Esophagus muscularis mucosa (tissue), 4 donors: ENCODE measurements around the gene SLC23A3. TPM values are rescaled to one million over a fixed set of nuclear protein-coding genes. Genes with fewer than 3 reads are reported as not detected.

Source experiments
- DNase-seq: peaks from one replicate; pipeline ENCODE4 v3.0.0-alpha.2; 2017; ENCODE audit errors: extremely low spot score
- H3K27ac ChIP-seq, 4 donors: fragments of 200-600 bp; sonication (generic); replicated peaks in 1 of 4; 1 replicate in 3 of 4; 2 replicates in 1 of 4; pipeline ENCODE4 v1.5.1; 2016 to 2019; ENCODE audit warnings: mild to moderate bottlenecking in 1 of 4
- H3K27me3 ChIP-seq, 4 donors: fragments of 200-600 bp; sonication (generic); one replicate each; pipeline versions ENCODE4 v1.5.1 to v1.6.0; 2016 to 2019
- H3K36me3 ChIP-seq, 4 donors: fragments of 200-600 bp; sonication (generic); one replicate each; pipeline ENCODE4 v1.5.1; 2016 to 2019
- H3K4me1 ChIP-seq, 4 donors: fragments of 200-600 bp; sonication (generic); one replicate each; pipeline ENCODE4 v1.5.1; 2016 to 2019
- H3K4me3 ChIP-seq, 4 donors: fragments of 200-600 bp; sonication (generic); 1 replicate in 2 of 4; 2 replicates in 2 of 4; pipeline ENCODE4 v1.5.1; 2016 to 2019; ENCODE audit warnings: mild to moderate bottlenecking in 4 of 4, moderate library complexity in 1 of 4
- H3K9me3 ChIP-seq, 4 donors: fragments of 200-600 bp; sonication (generic); 1 replicate in 3 of 4; 2 replicates in 1 of 4; pipeline ENCODE4 v1.5.1; 2016 to 2019
- CTCF ChIP-seq, 3 experiments: fragments of 200-600 bp in 2 of 3; fragments of 450-650 bp in 1 of 3; sonication (generic) in 2 of 3; IDR thresholded peaks; one replicate each; pipeline ENCODE4 v1.5.1; 2017 to 2019; ENCODE audit warnings: antibody characterized with exemption in 3 of 3, mild to moderate bottlenecking in 2 of 3, moderate library complexity in 1 of 3
- EP300 ChIP-seq: sonication (generic); formaldehyde crosslinking; IDR thresholded peaks from one replicate; pipeline ENCODE4 v1.6.1; 2017; ENCODE audit warnings: antibody characterized with exemption
- POLR2A ChIP-seq: fragments of 450-650 bp; IDR thresholded peaks from one replicate; pipeline ENCODE4 v1.6.1; 2017; ENCODE audit warnings: antibody characterized with exemption, moderate library complexity, mild to moderate bottlenecking, low read depth
- POLR2AphosphoS5 ChIP-seq, 2 donors: sonication (generic); formaldehyde crosslinking; IDR thresholded peaks; one replicate each; pipeline ENCODE4 v1.6.1; 2017; ENCODE audit warnings: antibody characterized with exemption in 2 of 2
- WGBS: methylation state at CpG from one replicate; pipeline ENCODE4 v1.1.5; 2018; 5-methylcytosine and 5-hydroxymethylcytosine counted together
- intact Hi-C: fragments of 100-400 bp; cut with DNase I; formaldehyde crosslinking; loops from one replicate; pipeline ENCODE4 v1.15.1; 2023
- total RNA-seq, 4 donors: library from RNA; depleted of rRNA; stranded (reverse); fragments of >200 nt; gene quantifications; one replicate each; pipeline versions ENCODE4 v1.1.0 to v1.2.1, GENCODE V29; 2016

The SLC23A3 gene
- total RNA-seq, 4 donors from 2014 or later: 0.23 to 0.58 (median 0.37) TPM

GRCh38 chr2:219174146-219174545 lies 4.3 kb upstream of the SLC23A3 start:
- DNase-seq: no peak
- Histone ChIP-seq H3K4me3 (no peak overlapping the region), H3K27me3 (no peaks in the 10 kb centered on the region), H3K4me1 (peaks cover 30 to 65% (median 50%) of the 10 kb centered on the region in 4 donors), H3K27ac (no peak overlapping the region), H3K36me3 (peaks cover 19 to 39% (median 35%) of the 10 kb centered on the region in 4 donors), H3K9me3 (no peaks in the 10 kb centered on the region)
- TF ChIP-seq CTCF (IDR thresholded peaks at IDR 0.05) (no peak), EP300 (no peak), POLR2A (no peak), POLR2AphosphoS5 (IDR thresholded peaks at IDR 0.05) (no peak)
- intact Hi-C loops: loop anchor here (10.0 kb wide), 1 partner anchor 211 kb away; the partner anchor contains the start of gene DNPEP
- WGBS: 89% methylated on average over 3 of the region's 3 CpGs

GRCh38 chr2:219173176-219173575 lies 3.3 kb upstream of the SLC23A3 start:
- WGBS: 95% methylated on average over 6 of the region's 6 CpGs
- intact Hi-C loops: loop anchor here (10.0 kb wide), 1 partner anchor 212 kb away; the partner anchor contains the start of gene DNPEP
- no peaks in the 10 kb centered on the region for H3K27me3 ChIP-seq
- H3K36me3 ChIP-seq: peaks cover 19 to 39% (median 35%) of the 10 kb centered on the region in 4 donors
- H3K4me1 ChIP-seq: peaks cover 25 to 58% (median 43%) of the 10 kb centered on the region in 4 donors
- peak; percentile 70 for DNase-seq
- TF ChIP-seq POLR2A: no peak
- no peak overlapping the region for H3K4me3 ChIP-seq
- no peaks in the 10 kb centered on the region for H3K9me3 ChIP-seq
- H3K27ac ChIP-seq: no peak overlapping the region

- peaks cover 25 to 58% (median 43%) of the 10 kb centered on the region in 4 donors for H3K4me1 ChIP-seq
- intact Hi-C loops: loop anchor here (10.0 kb wide), 1 partner anchor 212 kb away; the partner anchor contains the start of gene DNPEP
- peak overlapping the region; percentile 64 to 84 (median 81) for H3K27ac ChIP-seq
- TF ChIP-seq POLR2AphosphoS5 (IDR thresholded peaks at IDR 0.05) (no peak), EP300 (no peak), CTCF (IDR thresholded peaks at IDR 0.05) (no peak)
- no peaks in the 10 kb centered on the region for H3K27me3 ChIP-seq
- H3K9me3 ChIP-seq: no peaks in the 10 kb centered on the region
- no peak overlapping the region for H3K4me3 ChIP-seq
- 95% methylated on average over 15 of the region's 16 CpGs for WGBS
- DNase-seq: peak; percentile 74
- H3K36me3 ChIP-seq: peaks cover 19 to 39% (median 35%) of the 10 kb centered on the region in 4 donors
These were observed 2.7 kb upstream of the SLC23A3 start for GRCh38 chr2:219172231-219173154.

GRCh38 chr2:219171231-219171651 lies 1.4 kb upstream of the SLC23A3 start:
- peak; percentile 92 for DNase-seq
- 42% methylated on average over 6 of the region's 6 CpGs for WGBS

More at GRCh38 chr2:219171231-219171651, 1.4 kb upstream of the SLC23A3 start:
- TF ChIP-seq POLR2AphosphoS5 (IDR thresholded peaks at IDR 0.05) (peak; percentile 73 to 80), EP300 (no peak), CTCF (IDR thresholded peaks at IDR 0.05) (peak; percentile 72 to 86 (median 81))
- H3K27ac ChIP-seq: peak overlapping the region; percentile 64 to 84 (median 81)
- no peaks in the 10 kb centered on the region for H3K9me3 ChIP-seq
- peaks cover 19 to 39% (median 35%) of the 10 kb centered on the region in 4 donors for H3K36me3 ChIP-seq
- H3K27me3 ChIP-seq: no peaks in the 10 kb centered on the region
- no peak overlapping the region for H3K4me3 ChIP-seq
- intact Hi-C loops: loop anchor here (10.0 kb wide), 1 partner anchor 214 kb away; the partner anchor contains the start of gene DNPEP
- peaks cover 25 to 58% (median 43%) of the 10 kb centered on the region in 4 donors for H3K4me1 ChIP-seq
